Activated CD4-positive, alpha-beta T cell treated with anti-CD3 and anti-CD28 coated beads, Interleukin-2, amount 50 U/mL, for 16 hours (primary cell): ENCODE measurements around the gene CDC42BPB.
"Not testable (repeated sequence)": the region's sequence is repeated elsewhere in the genome, so short reads cannot be mapped to it uniquely, and the experiment has no call there.

Source experiments
- DNase-seq: peaks from one replicate; pipeline ENCODE4 v3.0.0-alpha.2; 2020

The CDC42BPB gene

DNA sequence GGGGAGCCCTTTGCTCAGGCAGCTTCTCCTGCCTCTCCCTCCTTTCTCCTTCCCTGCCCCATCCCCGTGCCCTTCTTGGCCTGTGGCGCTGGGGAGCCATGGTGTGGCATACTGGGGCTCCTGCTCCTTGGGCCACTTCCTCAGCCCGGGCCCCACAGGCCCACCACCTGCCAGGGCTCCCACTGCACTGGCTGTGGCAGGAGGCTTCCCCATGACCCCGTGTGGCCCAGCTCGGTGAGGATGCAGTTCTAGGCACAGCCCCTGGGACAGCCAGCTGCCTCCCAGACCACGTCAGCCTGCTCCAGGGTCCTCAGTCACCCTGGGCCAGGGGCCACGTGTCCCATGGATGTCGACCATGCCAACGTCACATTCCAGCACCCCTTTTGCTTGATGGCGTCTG, 147.9 kb downstream of the CDC42BPB start:
- no peak for DNase-seq

DNA sequence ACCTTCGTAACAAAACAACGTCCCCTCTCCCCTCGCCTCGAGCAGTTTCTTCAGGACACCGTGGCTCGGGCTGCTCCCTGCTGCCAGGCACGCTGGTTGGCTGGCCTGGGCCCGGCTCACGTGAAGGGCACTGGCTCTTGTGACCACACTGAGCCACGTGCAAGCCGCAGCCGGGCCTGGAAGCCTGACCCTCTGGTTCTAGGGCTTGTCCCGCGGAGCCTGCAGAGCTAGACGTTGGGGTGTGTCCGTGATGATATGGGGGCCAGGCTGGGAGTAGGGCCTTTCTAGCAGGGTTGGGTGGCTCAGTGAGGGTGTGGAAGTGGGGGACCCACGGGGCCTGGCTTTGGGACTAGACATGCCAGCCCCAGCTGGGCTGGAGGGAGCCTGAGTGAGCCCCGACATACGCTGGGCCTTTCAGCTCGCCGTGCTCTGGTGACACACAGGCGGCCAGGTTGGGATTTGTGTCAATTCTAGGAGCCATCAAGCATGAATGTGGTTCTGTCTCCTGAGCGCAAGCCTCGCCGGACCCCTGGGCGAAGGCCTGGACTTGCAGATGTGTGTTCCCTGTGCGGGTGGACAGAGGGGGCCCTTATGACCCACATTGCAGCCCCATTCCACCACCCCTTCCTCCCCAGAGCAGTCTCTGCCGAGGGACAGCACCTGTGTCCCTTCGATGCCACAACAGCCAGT, 148.4 kb downstream of the CDC42BPB start:
- DNase-seq = no peak

DNA sequence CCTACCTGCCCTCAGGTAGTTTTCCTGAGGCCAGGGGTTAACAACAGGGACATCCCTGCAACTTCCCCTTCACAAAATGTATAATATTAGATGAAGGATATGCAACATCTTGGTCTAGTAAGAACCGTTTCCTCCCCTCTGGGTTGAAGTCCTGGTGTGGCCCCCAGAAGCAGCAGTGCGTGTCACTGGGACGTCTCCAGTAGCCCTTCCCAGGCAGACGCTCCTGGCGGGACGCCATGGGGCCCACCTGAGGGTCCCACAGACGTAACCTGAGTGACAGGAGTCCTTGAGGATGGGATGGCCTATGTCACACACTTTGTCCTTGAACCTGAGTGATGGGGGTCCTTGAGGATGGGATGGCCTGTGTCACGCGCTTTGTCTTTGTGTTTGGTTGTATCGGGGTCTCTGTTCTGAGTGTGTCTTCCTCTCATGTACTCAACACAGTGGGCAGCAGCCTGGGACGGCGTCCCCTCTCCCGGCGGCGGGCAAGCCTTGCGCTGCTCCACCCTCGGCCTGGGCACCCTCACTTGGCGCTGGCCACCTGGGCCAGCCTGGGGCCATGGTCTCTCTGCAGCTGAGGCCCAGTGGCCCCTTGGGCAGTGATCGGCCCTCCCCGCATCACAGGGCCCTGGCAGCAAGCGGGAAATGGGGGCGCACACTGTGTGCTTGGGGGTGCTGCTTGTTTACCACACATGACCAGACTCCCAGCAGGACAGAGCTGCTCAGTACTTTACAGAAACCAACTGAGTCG, 149.2 kb downstream of the CDC42BPB start:
- DNase-seq = no peak

DNA sequence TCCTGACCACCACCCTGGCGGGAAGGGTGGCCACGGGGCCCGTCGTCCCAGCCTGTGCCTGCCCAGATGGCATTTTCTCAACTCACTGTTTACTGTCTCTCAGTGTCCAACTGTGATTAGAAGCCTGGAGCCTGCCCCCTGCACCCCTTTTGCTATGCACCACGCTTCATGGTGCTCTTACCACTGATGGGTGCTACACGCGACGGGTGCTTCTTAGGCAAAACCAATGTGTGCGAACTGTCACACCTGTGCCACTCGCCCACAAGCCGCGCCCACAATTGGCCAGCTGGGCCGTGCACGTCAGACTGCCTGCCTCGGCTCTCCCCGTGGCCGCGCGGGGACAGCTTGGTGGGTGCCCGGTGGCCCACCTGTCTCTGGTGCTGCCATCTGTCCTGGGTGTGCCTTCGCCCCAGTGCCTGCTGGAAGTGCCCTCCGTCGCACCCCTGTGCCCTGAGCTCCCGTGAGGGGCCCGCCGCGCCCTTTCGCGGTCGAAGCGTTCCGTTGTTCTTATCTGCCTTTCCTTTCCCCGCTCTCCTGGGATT, 150.0 kb downstream of the CDC42BPB start:
- no peak for DNase-seq

DNA sequence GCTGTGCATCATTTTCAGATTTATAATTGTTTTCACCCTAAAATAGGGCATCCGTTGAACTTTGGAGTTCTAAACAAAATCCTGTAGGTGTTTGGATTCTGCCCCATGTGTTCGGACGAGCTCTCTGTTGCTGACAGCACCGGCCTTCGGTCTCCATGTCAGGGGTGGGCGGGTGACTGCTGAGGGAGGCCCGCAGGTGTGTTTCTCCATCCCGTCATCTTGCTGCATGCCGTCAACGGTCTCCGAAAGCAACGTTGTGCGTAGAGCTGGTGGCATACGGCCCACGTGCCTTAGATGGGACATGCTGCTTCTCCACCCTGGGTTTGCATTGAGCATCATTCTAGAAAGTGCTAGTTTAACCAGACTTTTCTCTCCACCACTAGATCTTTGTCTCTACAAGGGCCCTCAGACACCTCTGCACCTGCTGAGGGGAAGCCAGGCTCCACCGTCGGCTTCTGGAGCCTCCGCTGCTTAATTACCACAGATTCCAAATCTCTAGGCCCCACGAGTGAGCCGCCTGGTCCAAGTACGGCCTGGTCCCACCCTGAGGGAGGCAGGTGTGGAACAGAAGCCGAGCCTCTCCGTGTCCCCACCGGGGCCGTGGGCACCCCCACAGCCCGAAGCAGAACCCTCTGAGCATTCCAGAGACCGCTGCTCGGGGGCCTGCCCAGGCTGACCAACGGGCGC, 150.6 kb downstream of the CDC42BPB start:
- DNase-seq = no peak

DNA sequence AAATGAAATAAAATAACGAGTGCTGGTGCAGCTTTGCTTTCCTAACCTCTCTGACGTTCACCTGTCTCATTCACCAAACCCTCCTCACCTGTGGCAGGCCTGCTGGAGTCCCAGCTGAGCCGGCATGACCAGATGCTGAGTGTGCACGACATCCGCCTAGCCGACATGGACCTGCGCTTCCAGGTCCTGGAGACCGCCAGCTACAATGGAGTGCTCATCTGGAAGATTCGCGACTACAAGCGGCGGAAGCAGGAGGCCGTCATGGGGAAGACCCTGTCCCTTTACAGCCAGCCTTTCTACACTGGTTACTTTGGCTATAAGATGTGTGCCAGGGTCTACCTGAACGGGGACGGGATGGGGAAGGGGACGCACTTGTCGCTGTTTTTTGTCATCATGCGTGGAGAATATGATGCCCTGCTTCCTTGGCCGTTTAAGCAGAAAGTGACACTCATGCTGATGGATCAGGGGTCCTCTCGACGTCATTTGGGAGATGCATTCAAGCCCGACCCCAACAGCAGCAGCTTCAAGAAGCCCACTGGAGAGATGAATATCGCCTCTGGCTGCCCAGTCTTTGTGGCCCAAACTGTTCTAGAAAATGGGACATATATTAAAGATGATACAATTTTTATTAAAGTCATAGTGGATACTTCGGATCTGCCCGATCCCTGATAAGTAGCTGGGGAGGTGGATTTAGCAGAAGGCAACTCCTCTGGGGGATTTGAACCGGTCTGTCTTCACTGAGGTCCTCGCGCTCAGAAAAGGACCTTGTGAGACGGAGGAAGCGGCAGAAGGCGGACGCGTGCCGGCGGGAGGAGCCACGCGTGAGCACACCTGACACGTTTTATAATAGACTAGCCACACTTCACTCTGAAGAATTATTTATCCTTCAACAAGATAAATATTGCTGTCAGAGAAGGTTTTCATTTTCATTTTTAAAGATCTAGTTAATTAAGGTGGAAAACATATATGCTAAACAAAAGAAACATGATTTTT, 151.9 kb downstream of the CDC42BPB start:
- DNase-seq = no peak

DNA sequence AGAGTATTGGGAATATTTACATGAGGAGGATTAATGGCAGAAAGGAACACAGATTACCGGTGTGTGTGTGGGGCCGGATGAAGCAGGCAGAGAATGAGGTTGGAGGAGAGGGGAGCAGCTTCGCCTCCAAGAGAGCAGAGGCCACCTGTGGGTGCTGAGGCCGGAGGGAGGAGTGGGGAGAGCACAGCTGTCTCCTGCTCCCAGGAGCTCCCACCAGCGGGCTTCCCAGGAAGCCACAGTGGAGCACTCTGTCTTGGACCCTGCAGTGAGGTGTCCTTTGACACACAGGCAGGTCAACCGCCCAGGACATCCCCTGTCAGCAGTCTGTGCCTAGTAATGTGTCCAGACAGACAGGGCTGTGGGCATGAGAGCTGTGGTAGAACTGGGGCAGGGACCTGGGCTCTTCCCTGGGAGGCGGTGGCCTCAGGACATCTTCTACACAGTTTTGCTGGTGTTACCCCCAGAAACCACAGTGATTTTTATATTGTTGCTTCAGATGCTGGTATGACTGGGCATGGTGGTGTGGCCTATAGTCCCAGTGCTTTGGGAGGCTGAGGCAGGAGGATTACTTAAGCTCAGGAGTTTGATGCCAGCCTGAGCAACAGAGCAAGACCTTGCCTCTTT, 153.3 kb downstream of the CDC42BPB start:
- DNase-seq = no peak

DNA sequence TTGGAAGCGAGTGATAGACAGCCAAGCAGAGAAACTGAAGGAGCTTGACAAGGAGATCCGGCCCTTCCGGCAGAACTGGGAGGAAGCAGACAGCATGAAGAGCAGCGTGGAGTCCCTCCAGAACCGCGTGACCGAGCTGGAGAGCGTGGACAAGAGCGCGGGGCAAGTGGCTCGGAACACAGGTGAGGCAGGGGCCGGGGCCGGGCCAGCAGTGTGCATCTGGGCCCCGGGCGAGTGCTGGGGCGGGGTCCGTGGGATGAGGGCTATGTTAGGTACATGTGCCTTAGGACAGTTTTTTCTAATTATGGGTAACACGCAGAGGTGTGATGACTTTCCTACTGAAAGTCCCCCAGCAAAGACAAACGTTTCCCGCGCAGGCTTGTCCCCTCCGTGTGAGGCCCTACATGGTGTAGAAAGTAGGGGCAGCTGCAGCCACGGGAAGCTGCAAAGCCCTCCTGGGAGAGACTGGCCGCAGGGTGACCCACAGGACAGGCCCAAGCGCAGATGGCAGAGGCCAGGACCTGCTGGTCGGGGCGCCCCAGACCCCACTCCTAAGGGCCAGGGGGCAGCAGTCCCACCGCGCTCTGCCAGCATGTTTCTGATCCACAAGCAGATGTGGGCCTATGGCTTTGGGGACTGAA, 154.0 kb downstream of the CDC42BPB start:
- no peak for DNase-seq

DNA sequence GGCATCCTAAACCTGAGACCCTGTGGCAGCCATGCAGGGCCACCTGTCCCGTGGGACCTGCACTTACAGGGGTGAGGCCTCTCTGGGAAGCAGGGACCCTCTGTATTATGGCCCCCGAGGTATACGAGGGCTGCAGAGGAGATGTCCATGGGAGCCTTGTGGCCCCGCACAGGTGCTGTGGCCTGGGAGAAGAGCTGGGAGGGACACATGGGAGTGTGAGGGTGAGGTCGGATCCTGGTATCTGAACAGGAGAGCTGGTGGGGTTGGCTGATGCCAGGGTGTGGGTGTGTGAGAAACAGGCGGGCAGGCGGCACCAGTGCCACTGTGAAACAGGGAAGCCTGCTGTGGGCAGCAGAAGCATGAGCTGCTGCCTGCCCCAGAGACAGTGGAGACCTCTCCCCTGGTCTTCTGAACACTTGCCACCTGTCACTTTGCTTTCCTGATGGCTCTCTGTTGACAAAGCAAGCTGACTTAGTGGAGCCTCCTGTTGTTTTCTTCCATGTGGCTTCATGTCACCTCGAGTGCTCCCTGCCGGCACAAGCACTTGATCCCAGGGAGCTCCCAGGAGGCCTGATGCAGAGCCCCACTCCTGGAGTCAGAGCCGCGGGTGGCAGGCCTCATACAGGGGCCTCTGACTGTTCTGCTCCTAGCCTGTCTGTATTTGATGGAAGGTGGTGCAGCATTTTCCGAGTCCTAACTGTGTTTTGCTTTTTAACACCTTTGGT, 154.7 kb downstream of the CDC42BPB start:
- no peak for DNase-seq

DNA sequence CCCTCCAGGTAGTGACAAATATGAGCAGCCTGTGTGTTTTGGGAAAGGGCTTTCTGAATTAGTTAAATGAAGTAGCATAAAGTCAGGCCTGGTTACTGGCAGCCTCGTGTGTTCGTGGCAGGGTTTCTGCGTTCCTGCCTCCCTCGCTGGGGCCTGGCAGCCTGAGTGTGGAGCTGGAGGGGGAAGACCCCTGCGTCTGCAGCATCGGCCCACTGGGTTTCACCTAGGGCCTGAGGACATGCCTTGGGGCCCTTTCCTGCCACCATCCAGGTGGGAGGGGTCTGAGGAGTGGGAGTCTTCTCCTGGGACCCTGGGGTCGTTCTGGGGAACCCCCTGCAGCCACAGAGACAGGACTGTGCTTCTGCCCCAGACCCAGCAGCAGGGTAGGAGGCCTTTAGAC, 155.3 kb downstream of the CDC42BPB start:
- no peak for DNase-seq

DNA sequence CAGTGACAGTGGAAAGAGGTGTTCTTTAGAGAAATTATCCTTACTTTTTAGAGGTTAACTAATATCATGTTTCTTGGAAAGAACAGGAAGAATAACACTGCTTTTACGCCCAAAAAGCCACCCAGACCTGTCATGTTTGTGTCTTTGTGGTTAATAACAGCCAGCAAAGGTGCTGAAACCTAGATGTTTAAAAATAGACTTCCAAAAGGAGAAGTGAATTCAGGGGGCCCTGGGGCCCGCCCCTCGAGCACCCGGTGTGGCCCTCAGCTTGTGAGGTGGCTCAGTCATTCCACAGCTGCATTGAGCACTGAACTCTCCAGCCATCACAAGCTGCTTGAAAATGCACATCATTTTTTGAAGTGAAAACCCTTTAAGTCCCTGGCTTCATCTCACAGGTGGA, 155.7 kb downstream of the CDC42BPB start:
- no peak for DNase-seq

DNA sequence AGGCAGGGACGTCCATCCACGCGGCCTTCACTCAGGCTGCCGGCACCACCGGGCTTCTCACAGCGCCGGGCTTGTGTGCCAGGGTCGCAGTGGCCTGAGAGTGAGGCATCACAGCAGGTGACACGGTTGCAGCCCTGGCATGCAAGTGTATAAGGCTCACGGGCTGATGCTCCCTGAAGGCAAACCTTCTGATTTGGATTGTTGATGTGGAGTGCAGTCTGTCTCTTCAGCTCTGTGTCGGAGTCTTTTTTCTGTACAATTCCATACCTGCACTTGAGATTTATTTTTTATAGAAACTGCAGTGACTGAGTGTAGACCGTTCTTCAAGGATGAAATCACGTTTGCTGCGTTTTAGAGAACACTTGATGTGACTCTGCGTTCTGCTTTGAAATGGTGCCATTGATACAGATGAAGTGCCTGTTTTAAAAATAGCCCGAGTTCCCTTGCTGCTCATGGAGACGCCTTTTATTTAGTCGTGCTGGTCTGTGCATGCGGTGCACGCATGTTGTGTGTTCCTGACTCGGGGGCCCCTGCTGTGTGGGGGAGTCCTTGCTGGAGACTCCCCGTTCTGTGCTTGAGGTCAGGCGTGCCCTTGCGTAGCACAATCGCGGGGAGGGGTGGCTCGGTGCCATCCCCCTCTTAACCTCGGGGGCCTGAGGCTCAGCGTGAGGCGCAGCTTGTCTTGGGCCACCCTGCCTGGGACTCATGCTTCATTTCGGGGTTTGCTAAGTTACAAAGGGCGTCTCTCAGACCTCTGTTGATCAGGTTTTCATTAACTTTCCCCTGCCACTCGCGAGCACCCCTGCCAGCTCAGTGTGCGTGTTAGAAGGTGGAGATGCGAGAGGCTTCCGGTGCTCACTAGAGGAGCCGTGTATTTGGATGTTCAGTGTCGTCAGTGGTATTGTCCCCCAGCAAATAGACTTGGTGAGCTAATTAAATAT, 156.4 kb downstream of the CDC42BPB start:
- no peak for DNase-seq

DNA sequence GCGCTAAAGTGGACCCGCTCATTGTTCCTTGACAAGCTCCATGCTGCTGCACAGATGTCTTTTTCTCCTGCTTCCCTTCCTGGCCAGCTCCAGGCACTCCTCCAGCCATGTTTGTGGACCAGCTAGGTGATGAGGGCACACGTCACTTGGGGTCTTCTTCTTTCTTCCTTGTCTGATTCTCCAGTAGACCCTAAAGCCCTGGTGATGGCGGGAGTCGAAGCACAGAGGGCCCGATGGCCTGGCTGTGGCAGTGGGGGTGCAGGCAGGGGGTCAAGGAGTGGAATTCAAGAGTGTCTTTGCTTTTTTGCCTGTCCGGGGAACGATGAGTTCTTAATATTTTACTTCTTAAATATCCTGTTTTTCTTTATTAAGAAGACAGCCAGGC, 157.8 kb downstream of the CDC42BPB start:
- no peak for DNase-seq

DNA sequence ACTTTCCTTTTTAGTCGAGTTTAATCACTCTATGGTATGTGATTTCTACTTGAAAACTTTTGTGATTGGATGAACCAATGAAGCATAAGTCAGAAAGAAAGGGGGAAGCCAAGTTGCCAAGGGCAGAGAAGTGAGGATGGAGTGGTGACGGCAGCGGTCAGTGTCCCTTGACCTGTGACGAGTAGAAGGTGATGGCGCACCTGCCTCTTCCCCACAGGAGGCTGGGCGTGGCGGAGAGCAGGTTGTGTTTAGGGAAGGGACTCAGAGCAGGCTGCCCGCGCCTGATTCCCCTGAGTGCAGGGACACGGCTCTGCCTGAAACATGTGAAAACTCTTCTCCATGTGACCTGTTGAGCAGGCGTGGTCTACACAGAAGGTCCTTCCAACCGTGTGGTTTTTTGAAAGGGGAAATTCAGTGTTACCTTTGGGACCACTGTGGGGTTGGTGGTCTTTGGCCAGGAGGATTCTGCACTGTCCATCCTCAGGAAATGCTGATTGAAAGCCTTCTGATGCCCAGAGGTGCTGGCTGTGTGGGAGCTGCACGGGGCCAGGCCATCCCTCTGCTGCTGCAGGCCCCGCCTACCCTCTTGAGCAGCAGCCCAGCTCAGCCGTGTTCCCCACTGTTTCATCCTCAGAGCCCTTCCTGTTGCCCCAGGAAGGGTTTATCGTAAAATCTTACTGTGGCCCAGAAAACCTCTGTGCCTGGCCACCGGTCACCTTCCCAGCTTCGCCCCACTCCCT, 158.4 kb downstream of the CDC42BPB start:
- DNase-seq = no peak

DNA sequence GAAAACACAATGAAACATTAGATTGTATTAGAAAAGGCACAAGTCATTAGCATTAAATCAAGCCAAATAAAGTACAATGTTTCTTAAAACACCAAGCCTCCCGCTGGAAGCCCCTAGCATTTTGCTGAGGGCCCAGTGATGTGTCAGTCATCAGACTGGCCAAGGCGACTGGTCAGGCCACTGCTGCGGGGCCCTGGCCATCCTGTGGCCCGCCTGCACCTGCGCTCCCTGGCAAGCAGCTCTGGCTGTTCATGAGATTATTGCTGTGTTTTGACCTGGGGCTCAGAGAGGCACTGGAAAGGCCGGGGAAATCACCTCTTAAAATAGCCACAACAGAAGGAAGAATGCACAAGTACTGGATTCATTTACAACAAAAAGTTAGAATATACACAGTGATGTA, 159.1 kb downstream of the CDC42BPB start:
- DNase-seq = no peak

DNA sequence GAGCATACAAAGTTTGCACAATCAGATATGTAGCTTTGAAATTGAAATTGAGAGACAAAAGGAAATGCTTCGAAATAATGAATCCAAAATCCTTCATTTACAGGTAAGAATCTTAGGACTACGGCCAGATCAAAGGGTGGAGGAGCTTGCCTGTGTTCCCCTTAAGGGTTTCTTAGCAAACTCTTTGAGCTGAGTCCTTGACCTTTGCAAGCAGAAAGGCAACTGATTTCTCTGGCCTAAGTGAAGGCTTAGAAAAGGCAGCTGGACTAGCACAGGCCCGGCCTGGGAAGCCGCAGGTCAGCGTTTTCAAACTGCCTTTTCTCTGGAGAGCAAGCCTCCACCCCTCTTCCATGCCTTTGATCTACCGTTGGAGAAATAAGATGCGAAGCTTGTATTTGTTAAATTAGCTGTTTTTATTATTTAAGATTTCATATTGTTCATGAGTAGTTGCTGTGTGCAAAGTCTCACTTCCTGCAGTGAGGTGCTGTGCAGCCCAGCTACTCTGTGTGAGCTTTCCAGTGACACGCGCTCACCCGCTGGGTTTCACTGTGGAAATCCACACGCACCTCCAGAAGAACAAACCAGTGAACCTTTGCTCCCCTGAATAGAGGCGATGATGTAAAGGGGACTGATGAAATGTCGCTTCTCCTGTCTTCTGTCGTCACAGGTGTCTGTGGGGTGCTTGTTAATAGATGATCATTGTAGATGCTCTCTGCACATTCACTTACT, 159.9 kb downstream of the CDC42BPB start:
- no peak for DNase-seq

DNA sequence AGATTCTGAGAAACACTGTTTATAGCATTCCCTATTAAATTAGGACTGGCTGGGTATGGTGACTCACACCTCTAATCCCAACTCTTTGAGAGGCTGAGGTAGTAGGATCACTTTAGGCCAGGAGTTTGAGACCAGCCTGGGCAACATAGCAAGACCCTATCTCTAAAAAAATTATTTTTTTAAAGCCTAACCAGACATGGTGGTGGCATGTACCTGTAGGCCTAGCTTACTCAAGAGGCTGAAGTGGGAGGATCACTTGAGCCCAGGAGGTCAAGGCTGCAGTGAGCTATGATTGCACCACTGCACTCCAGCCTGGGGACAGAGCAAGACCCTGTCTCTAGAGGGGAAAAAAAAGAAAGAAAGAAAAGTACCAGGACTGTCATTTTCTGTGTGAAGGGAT, 160.6 kb downstream of the CDC42BPB start:
- DNase-seq = not testable (repeated sequence)

DNA sequence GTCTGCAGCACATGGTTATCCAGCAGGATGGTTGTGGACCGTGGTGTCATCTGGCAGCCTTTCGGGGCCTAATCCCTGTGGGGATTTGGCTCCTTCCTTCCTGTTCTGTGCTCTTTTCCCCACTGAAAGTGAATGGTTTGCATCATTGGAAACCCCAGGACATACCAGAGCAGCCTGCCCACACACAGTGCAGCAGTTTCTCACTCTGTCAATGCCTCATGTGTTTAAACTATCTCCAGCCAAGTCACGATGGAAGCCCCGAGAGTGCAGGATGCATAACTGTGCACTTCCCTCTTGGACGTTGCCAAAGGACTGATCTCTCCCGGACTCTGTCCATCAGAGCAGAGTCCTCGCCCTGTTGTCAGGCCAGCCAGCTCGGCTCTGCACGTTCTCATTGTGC, 163.9 kb downstream of the CDC42BPB start:
- DNase-seq = no peak
